HG03196 (cell line): ENCODE results near the gene PUM1.

Experiments
- ATAC-seq: cut with Tn5 transposase; IDR thresholded peaks from one replicate; pipeline ENCODE4 v1.9.1; 2021; ENCODE audit not compliant: unreplicated experiment

The PUM1 gene

DNA sequence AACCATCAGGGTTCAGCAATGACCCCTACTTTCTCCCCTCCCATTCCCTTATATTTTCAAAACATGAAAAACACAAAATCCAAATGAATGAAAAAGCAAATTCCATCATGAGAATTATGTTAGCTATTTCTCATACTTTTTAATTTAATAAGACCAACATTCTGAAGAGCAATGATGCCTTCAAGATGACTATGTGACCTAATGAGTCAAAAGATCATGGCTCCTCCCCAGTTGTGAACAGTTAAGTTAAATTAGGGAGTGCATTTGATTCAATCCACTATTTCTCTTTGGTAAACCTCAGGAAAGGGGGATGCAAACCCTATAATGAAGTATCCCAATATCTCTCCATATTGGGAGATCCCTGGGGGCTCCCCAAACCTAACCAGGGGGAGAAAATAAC, 36.5 kb downstream of the PUM1 start:
- ATAC-seq, result no peak

GRCh38 chr1:31027693-31028526, 37.6 kb downstream of the PUM1 start:
- ATAC-seq, result no peak

DNA sequence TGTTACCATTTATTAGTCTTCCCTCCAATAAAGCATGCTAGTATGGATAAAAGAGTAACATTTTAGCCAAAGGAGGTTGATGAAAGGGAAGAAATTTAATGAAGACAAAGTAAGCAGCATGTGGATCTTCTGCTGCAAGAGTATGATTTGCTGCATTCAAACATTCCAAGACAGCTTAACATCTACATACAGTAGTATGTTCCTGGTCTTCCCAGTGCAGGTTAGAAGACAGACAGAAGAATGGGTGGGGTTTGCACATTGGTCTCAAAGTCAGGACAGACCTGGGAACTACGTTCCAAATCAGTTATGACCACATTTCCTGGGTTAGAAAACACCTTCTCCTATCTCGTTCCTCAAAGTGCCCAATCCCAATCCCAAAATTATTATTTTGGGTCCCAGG, 43.3 kb downstream of the PUM1 start:
- ATAC-seq, result no peak

DNA sequence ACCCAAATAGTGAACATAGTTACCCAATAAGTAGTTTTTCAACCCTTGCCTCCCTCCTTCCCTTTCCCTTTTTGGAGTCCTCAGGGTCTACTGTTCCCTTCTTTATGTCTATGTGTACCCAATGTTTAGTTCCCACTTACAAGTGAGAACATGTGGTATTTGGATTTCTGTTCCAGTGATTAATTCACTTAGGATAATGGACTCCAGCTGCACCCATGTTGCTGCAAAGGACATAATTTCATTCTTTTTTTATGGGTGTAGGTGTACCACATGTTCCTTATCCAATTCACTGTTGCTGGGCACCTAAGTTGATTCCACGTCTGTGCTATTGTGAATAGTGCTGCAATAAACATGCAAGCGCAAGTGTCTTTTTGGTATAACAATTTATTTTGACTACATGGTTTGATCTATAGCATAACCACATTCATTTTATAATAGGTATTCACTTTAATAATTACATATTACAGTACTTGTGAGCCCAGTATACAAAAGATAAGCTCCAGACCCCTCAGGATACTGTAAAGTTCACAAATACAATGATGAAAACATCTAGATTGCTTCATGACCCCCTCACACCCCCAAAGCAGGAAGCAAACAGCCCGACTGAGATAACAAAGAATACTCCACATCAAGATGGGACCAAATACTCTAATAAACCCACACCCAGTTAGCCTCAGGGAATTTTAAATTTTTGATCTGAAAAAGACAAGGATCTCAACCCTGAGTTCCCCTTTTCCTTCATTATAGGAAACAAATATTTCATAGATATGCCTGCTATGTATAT, 45.3 kb downstream of the PUM1 start:
- ATAC-seq, result no peak

GRCh38 chr1:31019401-31019800, 46.1 kb downstream of the PUM1 start:
- ATAC-seq, result no peak

DNA sequence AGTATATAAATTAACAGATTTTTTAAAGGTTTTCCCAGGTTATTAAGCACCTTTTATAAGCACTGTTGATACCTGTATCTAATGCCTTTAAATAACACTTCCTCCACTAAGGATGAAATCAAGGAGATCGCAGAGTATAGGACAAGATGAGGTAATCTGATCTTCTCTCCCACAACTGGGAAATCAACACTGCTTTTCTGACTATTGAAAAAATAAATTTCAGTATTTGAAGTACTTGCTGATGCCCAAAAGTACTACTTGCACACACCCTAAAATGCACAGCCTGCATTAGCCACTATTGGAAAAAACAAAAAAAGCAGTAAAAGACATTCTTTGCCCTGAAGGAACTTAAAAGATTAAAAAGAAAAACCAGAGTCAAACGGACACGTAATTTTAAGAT, 48.6 kb downstream of the PUM1 start:
- no peak for ATAC-seq

DNA sequence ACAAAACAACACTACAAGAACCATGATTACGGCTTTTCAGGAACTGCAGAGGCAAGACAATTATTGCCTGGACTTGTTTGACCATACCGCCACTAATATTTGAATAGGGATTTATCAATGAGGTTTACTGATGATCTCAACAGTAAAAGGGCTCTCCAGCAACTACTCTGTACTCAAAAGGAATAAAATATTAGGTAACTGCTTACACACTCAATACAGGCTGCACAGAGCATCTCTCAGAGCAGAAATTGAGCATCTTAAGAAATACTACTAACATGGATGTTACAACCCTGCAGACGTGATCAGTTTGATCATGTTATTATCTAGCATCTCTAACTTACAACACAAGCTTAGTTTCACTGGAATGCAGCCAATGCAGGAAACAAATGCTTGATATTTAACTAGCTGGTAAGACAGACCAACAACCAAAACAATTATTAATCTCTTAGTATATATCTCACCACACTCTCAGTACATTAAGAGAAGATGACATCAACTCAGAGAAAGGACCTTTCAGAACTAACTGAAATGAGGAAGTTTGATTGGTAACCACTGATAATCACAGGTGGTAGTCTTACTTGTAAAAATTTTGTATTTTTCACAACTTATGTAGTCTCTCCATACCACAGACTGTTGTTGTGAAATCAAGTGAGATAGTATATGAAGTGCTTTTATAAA, 52.2 kb downstream of the PUM1 start:
- peak; percentile 59 for ATAC-seq

DNA sequence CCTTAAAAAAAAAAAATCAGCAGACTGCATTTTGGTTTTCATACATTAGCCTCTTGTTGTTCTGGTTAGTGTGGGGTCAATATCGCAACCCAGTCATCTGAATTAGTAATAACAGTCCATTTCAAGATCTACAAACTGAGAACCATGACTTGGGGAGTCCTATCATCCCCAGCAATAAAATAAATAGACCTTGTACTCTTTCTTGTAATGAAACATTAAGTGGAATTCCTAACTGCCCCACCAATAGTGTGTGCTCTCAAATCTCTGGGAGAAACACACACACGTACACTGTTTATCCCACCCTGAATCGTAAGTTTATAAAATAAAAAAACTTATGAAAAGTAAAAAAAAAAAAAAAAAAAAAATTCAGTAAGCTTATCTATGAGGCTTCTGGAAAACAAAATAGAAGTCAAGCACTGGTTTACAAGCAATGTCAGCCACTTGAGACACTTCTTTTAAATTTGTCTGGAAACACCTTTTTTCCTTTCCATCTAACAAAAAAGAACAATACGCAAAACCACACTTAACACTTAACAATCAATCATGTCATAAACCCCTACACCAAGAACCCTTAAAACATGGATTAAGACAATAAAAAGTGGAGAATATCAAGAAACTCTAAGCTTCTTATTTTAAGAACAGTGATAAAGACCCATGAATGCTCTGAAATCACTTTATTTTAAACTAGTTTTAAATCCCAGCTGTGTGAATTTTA, 53.1 kb downstream of the PUM1 start:
- no peak for ATAC-seq

DNA sequence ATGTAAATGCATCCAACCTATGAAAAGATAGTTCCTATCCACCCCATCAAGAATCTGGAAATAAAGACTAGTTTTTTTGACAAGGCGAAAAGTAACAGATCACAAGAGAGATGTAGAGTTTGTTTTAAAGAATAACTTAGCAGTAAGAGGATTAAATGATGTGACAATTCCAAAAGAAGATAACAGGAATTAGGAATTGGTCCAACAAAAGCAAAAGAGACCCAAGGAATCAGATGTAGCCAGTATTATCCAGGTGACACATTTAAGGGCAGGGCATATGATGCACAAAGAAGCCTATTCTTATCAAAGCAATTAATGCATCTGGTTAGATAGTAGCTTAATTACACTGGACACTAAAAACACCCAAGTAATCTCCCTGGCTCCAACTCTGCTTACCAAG, 53.8 kb downstream of the PUM1 start:
- no peak for ATAC-seq

GRCh38 chr1:31010086-31010989, 55.2 kb downstream of the PUM1 start:
- peak; percentile 45 for ATAC-seq

DNA sequence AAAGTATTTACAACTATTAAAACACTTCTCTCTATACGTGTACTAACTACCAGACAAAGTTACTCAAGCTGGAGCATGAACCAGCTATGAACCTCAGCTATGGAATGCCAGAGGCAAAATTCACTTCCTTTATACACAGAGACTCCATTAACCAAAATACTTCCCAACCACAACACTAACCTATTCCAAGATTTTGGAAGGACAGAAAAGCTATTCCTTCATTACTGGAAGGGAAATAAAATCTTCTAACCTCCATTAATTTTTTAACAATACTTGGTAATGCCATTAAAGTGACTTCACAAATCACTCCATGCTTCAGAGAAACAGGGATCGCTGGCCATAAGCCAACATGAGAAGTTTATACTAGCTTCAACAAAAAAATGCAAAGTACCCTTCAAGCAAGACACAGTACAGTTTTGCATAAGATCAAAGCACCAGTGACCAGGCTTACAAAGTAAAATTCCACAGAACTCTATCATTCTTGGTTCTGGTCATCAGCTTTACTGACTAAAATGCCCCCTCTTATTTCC, 58.0 kb downstream of the PUM1 start:
- no peak for ATAC-seq

- ATAC-seq, result no peak
Observed at GRCh38 chr1:31006747-31007146, 58.8 kb downstream of the PUM1 start.

DNA sequence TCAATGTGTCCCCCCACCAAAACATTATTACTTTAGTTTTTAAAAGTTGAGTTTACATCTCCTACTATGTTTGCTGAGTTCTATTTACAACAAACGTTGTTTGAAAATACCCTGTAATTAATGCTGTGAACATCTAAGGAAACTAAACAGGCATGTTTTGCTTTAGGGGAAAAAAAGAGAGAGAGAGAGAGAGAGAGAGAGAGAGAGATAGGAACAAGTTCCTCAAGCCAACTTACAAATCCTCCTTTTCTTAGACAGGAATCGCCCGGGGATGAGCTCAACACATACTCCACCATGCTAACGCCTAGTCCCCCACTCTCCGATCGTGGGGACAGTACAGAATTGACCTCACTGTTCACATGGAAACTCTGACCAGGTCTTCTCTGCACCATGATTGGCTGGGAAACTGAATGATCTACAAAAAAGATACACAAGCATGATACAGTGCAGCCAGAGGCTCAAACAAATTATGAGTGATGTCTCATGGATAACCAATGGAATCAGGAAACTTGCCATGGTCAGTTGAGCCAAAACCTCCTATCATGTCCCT, 59.8 kb downstream of the PUM1 start:
- no peak for ATAC-seq

DNA sequence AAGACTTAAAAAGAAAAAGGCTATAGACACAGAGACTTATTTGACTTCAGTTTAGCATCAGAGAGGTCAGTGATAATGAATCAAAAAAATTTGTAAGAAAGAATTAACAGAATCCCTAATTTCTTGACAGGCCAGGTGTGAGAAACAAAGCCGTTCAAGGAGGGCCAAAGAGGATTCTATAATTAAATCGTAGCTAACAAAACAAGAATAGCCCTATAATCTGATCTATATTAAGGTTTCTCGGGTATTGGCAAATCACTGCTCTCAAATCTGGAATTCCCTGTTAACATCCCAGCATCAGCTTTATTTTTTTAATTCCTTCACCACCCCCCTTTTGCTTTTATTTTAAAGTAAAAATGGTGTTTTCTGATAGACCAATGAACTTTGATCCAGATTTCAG, 60.3 kb downstream of the PUM1 start:
- ATAC-seq, result no peak

DNA sequence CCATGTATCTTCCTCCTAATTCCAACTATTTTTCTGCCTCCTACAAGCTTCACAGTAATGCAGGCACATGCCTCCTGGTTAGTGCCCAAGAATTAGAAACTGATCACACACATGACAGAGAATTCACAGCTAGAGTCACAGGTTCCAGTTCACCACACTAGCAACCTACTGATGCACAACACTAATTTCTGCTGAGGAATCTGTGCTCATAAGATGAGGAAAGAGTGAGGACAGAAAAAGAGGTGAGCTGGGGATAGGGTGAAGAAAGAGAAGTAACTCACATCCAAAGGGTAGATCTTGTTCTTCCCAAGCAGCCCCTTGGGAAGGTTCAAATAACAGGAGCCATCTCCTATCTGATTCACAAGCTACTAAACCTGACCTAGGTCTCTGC, 61.3 kb downstream of the PUM1 start:
- no peak for ATAC-seq

- ATAC-seq, result no peak
Observed at GRCh38 chr1:31003613-31004230, 61.8 kb downstream of the PUM1 start.

GRCh38 chr1:31000301-31000700, 65.2 kb downstream of the PUM1 start:
- no peak for ATAC-seq

DNA sequence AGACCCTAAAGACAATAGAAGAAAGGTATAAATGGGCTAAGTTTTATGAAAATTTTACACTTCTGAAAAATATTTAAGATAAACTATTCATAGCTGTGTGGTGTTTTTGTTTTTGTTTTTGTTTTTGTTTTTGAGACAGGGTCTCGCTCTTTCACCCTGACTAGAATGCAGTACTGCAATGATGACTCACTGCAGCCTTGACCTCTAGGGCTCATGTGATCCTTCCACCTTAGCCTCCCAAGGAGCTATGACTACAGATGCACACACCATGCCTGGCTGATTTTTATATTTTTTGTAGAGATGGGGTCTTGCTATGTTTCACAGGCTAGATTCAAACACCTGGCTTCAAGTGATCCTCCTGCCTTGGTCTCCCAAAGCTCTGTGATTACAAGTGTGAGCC, 66.6 kb downstream of the PUM1 start:
- no peak for ATAC-seq

DNA sequence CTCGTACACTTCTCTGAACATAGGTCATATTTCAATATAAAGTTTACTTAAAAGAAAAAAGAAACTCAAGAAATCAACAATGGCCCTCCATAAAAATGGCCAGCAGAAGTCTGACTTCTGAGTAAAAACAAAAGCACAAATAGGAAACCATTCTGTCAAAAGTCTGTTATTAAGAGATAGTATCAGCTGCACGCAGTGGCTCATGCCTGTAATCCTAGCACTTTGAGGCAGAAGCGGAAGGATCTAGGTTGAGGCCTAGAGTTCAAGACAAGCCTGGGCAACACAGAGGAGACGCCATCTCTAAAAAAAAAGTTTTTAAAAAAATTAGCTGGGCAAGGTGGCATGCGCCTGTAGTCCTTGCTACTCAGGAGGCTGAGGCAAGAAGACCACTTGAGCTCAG, 67.3 kb downstream of the PUM1 start:
- ATAC-seq, result no peak
